ENCODE data around the gene FAM163B.

The FAM163B gene

DNA sequence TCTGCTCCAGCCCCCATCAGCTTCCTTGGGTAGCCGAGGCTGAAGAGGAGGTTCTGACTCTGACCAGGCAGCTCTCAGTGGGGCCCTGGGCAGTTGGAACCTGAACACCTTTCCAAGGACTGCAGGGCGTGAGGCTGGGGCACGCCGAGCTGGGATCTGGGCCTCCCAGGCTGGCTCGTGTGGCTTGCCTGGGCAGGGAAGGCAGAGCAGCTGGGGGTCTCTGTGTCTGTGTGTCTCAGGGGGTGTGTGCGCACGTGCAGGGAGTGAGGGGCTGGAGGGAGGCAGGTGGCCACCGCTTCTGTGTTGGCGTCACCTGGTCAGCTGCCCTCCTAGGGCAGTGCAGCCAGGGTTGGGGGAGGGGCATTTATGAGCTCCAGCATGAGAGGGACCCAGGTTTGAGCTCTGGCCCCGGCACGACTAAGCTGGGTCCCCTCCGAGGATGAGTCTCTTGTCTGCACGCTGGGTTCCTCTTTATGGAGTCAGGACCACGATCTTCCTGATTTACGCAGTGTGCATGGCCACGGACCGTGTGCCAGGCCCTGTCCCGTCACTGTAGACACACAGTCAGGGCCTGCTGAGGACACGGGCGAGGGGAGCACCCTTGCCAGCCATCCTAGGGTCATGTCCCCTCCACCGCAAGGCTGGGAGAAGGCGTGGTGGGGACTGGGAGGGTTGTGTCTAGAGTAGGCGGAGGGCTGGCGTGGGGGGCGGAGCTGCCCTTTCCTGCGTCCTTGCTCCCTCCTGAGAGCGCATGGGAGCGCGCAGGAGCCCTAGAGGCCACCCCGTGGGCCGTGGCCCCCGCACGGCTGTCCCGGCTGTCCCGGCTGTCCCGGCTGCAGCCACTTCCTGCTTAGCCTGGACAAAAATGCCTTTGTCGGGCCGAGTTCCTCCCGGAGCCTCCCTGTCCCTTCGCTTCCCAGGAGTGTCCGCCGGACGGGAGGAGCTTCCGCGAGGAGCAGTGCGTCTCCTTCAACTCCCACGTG lies 70.0 kb downstream of the FAM163B start:
- DNase-seq = no peak

DNA sequence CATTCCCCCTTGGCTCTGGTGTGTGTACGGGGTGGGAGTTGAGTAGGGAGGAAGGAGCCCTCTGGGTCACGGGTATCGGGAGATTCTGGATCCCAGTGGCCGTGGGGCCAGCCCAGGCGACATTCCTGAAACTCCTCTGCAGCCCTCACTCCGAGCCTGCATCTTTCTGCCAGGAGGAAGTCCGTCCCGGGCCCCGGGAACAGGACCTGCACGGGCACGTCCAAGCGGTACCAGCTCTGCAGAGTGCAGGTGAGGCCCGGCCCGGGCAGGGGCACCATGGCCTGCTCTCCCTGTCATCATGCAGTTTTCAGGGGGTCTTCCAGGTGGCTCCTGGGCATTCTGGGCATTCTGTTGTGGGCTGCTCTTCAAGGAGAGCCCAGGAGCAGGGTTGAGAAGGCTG lies 71.0 kb downstream of the FAM163B start:
- no peak for DNase-seq

DNA sequence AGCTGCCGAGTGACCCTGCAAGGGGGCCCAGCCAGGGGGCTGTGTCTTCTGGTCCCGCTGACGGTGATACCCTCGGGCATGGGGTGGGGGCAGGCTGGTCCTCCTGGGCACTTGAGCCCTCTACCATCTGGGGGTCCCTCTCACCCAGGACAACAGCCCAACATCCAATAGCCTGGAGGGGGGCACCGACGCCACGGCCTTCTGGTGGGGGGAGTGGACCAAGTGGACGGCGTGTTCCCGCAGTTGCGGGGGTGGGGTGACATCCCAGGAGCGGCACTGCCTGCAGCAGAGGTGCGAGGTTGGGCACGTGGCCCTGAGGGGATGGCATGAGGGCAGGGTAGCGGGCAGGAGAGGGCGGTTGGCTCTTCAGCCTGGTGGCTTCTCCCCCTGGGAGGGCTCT lies 71.9 kb downstream of the FAM163B start:
- no peak for DNase-seq

DNA sequence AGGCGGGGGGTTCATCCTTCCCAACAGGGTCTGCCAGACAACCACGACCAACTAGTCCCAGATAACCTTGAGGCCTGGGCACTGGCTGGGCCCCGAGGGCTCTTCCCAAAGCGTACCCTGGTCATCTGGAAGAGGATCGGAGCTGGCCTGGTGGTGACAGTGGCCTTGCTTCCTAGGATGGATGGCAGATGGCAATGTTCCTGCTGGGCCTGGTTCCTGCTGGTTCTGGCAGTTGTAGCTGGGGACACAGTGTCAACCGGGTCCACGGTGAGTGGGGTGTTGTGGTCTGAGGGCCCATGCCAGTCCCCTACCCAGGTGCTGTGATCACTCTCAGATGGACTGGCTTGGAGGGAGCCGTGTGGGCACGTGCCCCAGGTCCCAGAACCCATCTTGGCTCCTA lies 72.7 kb downstream of the FAM163B start:
- no peak for DNase-seq

DNA sequence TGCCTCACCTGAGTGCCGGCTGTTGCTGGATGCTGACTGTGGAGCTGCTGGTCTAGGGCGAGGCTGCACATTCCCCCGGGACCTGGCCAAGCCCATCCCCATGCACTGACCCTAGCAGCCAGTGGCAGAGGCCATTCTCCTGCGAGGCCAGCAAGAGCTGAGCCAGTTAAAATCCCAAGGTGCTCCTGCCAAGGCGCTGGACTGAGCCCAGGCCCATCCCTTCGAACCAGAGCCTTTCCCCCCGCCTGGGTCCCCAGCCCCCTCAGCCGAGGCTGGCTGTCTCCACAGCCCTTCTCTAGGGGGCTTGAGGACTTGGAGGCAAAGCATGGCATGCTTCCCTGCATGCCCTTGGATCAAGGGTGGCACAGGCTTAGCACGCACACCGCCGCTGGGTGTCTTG lies 73.1 kb downstream of the FAM163B start:
- DNase-seq = no peak

DNA sequence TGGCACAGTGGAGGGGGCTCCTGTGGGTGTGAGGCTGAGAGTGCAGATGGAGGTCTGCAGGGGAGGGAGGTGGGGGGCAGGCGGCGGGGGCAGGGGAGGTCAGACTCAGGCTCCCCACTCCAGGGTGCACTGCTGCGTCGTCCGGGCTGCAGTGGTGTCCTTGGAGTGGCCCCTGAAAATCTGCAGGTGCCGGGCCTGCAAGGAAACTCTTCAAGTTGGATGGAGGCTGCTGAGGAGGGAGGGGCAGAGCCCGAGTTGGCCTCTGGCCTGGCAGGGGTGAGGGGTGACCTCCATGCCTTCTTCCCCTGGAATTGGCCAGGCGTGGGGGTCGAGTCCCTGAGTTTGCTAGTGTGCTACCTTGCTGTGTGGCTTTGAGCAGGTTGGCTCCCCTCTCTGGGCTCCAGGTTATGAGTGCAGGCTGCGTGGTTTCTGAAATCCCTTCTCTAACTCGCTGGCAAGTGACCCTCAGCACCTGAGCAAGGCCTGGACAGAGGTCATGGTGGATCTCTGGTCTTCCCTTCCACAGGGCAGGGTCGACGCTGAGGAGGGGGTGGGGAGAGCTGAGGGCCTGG lies 73.8 kb downstream of the FAM163B start:
- DNase-seq = no peak

DNA sequence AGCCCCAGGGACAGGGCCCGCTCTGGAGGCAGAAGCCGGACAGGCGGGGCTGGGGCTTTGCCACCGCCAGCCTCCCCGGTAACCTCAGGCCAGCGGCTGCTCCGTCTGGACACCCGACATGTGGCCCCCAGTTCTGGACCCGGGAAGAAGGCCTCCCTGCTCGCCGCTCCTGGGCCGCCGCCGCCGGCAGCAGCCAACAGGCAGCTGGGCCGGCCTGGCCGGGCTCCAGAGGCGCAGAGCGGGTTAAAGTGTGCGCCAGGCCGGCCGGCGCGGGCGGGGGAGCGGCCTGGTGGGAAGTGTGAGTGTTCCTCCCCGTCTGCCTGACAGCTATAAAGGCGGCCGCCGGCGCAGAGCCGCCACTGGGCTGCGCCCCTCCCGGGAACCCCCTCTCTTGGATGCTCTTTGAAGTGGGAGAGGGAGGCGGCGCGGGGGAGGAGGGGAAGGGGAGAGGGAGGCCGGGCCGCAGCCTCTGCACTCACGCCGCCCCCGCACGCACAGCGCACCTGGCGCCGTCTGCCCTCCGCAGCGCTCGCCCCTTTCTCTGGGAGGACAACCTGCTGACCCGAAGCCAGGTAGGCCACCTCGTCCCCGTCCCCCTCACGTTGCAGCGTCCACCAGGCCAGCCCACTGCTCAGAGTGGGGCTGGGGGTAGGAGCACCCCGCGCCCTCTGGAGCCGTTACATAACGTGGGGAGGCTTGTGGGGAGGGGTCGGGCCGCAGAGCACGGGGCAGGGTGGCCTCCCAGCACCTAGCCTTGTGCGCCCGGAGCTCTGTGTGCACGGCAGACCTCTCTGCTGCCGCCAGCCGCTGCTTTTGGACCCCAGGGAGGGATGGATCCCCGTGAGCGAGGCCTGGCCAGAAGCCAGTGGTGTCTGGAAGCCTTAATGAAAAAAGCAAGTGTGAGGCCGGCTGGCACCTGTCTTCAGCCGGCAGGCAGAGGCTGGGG lies 74.6 kb downstream of the FAM163B start, which contains the start of gene ADAMTSL2:
TSS of gene ADAMTSL2 (plus strand) at position 359 of the 946 bp plus-strand sequence. CDS start 2,009 bp downstream, outside the sequence.
- DNase-seq = peak; percentile 58

DNA sequence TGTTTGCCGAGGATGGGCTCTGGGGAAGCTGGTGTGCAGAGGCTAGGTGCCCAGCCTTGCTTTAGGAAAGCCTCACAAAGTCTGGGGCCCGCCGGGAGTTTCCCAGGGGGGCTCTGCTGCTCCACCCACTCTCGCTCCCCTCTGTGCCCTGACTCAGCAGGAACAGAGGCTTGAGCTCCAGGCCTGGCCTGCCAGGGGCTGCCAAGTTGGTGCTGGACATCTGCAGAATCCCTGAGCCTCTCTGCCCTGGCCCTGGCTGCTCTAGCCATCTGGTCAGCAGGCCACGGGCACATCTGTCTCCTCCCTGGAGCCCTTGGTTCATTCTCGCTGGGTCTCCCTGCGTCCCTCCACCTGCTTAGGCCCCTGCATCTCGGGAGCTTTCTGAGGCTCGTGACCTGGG lies 75.3 kb downstream of the FAM163B start:
- DNase-seq = no peak

DNA sequence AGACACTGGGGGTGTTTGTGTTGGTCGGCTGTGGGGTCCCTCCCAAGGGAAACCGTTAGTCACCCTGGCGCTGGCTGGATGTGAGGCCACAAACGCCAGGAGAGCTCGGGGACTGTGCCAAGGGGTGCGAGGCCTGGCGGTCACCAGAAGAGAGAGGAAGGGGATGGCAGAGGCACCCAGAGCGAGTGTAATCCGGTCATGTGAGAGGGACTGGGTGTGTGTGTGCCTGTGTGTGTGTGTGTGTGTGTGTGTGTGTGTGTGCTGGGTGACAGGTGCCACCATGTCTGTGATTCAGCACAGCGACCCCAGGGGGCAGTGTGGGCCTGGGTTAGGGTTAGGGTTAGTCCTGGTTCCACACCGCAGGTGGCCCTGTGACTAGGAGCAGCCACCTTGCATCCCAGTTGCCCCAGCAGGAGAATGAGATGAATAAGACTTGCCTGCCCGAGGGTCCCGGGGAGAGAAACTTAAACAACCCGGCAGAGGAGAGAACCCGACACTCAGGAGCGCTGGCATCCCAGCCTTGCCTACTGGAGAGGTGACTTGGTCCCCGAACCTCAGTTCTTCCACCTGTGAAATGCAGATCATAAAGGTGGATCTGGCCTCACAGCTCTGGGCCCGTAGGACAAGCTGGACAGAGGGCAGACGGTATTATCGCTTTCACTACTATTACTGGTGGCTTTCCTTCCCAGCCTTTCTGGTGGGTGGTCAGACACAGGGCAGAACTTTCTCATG lies 76.1 kb downstream of the FAM163B start:
- no peak for DNase-seq

DNA sequence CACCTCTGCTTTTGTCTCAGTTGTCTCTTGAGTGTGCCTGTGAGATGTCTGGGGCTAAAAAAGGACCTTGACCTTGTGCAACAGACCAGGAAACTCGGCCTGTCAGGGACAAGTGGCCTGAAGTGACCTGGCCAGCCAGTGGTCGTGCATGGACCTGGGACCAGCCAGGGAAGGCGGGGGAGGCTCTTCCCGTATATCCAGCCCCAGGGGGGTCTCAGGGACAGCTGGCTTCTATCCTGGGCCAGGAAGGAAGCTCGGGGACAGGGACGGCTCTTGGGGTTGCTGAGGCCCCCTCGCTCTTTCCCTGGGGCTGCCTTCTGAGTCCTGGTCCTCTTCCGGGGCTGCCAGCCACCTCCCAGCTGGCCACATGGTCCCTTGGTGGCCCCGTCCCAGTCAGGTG lies 77.9 kb downstream of the FAM163B start:
- DNase-seq = no peak

DNA sequence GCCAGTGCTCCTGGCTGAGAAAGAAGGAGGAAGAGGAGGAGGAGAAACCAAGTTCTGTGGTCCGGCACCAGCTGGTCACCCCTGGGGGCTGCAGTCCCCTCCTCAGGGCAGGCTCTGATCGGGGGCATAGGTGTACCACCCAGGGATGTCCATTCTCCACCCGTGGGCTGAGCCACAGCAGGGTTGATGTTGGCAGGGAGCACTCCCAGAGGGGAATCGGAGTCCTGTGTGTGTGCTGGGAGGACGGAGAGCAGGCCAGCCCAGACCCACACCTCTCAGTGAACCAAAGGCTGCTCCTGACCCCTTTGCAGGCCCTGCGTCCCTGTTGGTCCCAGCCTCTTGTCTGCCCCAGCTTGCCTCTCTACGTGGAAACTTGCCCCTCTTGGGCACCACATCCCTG lies 79.3 kb downstream of the FAM163B start:
- no peak for DNase-seq

DNA sequence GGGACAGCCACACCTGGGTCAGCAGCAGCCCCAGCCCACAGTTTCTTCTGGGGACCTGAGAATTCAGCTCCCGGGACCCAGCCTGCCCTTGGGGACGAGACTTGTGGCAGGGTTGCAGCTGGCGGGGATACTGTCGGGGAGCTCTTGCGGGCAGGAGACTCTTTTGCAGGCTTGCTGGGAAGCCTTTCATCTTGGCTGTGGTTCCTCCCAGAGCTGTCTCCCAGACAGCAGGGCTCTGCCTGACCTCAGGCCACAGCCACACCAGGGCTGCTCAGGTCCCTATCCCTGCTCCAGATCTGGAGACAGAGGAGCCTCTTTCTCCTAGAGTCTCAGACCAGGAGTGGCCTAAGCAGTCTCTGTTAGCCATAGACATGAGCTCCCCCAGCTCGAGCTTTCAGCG lies 79.7 kb downstream of the FAM163B start:
- DNase-seq = no peak

DNA sequence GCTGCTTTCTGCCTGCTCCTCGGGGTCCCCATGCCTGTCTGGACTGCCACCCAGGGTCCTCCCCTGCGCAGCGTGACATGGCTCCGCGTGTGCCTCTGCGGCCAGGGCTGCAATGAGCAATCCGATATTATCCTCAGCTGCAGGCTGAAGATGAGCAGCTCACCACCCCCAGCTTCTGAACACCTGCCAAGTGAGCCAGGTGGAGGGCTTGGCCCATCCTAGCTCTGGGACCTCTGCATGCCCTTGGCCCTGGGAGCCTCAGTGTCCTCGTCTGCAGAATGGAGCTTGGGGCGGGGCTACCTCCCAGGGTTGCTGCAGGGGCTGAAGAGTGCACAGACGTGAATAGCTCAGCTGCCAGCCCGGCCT lies 80.3 kb downstream of the FAM163B start:
- no peak for DNase-seq

DNA sequence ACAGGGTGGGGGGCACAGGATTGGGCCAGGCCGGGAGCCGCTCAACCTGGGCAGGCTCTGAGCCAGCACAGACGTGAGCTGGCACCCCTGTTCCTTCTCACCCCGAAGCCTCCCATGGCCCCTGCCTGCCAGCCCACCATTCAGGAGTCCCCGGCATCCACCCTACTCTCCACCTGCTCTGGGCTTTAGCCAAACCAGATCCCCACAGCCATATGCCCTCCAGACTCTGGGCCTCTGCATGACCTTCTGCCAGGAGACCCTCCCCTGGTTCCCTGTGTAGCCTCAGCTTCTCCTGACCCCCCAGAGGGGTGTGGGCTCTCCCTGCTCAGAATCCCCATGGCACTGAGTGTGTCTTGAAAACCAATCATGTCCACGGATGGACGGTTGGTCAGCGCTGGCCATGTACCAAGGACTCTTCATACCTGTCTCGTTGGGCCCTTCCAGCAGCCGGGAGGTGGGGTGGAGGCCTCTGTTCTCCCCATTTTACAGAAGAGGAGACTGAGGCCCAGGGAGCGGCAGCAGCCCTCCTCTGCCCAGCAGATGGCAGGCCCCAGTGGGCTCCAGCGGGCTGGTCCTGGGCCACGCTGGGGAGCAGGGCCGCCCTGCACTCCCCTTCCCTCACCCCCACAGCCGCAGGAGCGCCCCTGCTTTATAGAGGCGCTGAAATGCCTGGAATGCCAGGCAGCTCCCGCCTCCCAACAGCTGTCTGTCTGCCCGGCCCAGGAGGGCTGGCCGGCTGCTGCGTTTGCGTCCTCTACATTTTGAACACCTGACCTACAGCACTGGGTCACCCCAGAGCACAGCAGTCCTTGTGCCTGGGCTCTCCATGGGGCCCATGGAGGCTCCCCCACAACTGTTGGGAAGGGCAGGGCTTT lies 81.0 kb downstream of the FAM163B start:
- no peak for DNase-seq

DNA sequence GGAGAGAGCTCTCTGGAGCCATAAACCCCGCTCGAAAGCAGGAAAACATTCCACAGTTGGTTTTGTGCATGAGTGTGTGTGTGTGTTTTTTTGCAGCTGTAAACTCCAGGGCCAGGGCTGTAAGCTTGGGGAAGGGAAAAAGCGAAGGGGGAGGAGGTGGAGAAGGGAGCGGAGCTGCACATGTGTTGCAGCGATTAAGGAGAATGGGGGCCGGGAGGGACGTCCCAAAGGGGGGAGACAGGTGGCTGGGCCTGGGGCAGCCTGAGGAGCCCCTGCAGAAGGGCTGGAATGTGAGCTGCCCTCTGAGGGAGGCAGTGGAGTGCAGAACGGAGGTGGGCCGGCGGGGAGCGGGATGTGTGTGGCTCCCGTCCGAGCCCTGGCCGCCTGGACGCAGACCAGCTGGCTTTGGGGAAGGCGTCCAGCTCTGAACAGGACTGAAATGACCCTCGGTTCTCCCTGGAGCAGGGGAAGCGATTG lies 81.7 kb downstream of the FAM163B start:
- DNase-seq = no peak

All from NCI-H1417 treated with DMSO at 0.1 percent for 48 hours (cell line).